ENCODE measurements around the gene SRRD. TPM values are rescaled to one million over a fixed set of nuclear protein-coding genes. Genes with fewer than 3 reads are reported as not detected.

The SRRD gene
- total RNA-seq, 2 experiments from 2014 or later: 23.1 to 33.0 TPM

- Histone ChIP-seq H2AFZ (ENCODE audit: low read length) (no peak overlapping the region), H3K9me2 (ENCODE audit: insufficient read depth, low read length) (no peaks in the 10 kb centered on the region), H3K4me1 (ENCODE audit: insufficient read depth, low read length, poor library complexity, severe bottlenecking) (peaks cover 38% of the 10 kb centered on the region), H3K4me2 (ENCODE audit: low read length) (no peak overlapping the region), H3K4me3 (ENCODE audit: low read depth, low read length, poor library complexity, severe bottlenecking) (no peak overlapping the region), H3K9me3 (ENCODE audit: low read length) (no peaks in the 10 kb centered on the region), H3K79me2 (ENCODE audit: insufficient read depth, low read depth, low read length) (no peaks in the 10 kb centered on the region), H3K36me3 (ENCODE audit: insufficient read depth, low read length) (0 out of 2 replicates have a peak, but pooled peaks cover 6% of the 10 kb centered on the region), H4K20me1 (ENCODE audit: insufficient read depth, low read length) (no peaks in the 10 kb centered on the region), H3K27ac (ENCODE audit: low read depth, low read length, poor library complexity, severe bottlenecking) (no peak overlapping the region)
- POLR2A ChIA-PET: interaction anchor here (0.6 kb wide), 2 partner anchors 51 to 1039 kb away, joined by 3 read pairs; no protein-coding TSS in a partner anchor
- TF ChIP-seq CTCF (conservative IDR thresholded peaks at IDR 0.05; ENCODE audit: low read length) (no peak), EZH2phosphoT487 (IDR thresholded peaks at IDR 0.05; ENCODE audit: borderline replicate concordance, low read depth, low read length) (no peak)
- no peak for DNase-seq (ENCODE audit: low spot score)
- BruUV-seq (replicated peaks): no TSS peak
- CTCF ChIA-PET (ENCODE audit: unreplicated experiment): interaction anchor here (0.6 kb wide), 1 partner anchor 23 kb away, joined by 3 read pairs; no protein-coding TSS in a partner anchor
- intact Hi-C loops (cut with micrococcal nuclease; ENCODE audit: unreplicated experiment): no loop called here
Measured at GRCh38 chr22:26540119-26540518, 56.4 kb downstream of the SRRD start.

- DNase-seq (ENCODE audit: low spot score): no peak
- no TSS peak for BruUV-seq (replicated peaks)
- peaks cover 27% of the 10 kb centered on the region for H3K4me1 ChIP-seq (ENCODE audit: insufficient read depth, low read length, poor library complexity, severe bottlenecking)
- H3K4me3 ChIP-seq (ENCODE audit: low read depth, low read length, poor library complexity, severe bottlenecking): no peak overlapping the region
- no peak overlapping the region for H3K27ac ChIP-seq (ENCODE audit: low read depth, low read length, poor library complexity, severe bottlenecking)
- H3K36me3 ChIP-seq (ENCODE audit: insufficient read depth, low read length): 0 out of 2 replicates have a peak, but pooled peaks cover 6% of the 10 kb centered on the region
- no peaks in the 10 kb centered on the region for H3K79me2 ChIP-seq (ENCODE audit: insufficient read depth, low read depth, low read length)
- no peak for TF ChIP-seq EZH2phosphoT487 (IDR thresholded peaks at IDR 0.05; ENCODE audit: borderline replicate concordance, low read depth, low read length)
- TF ChIP-seq CTCF (conservative IDR thresholded peaks at IDR 0.05; ENCODE audit: low read length): no peak
- ChIA-PET CTCF (ENCODE audit: unreplicated experiment) (no interaction called here), POLR2A (no interaction called here)
- no peaks in the 10 kb centered on the region for H4K20me1 ChIP-seq (ENCODE audit: insufficient read depth, low read length)
- no peaks in the 10 kb centered on the region for H3K9me2 ChIP-seq (ENCODE audit: insufficient read depth, low read length)
- H2AFZ ChIP-seq (ENCODE audit: low read length): no peak overlapping the region
- no peaks in the 10 kb centered on the region for H3K9me3 ChIP-seq (ENCODE audit: low read length)
- intact Hi-C loops (cut with micrococcal nuclease; ENCODE audit: unreplicated experiment): no loop called here
- no peak overlapping the region for H3K4me2 ChIP-seq (ENCODE audit: low read length)
Measured at GRCh38 chr22:26541167-26541819, 57.6 kb downstream of the SRRD start.

GRCh38 chr22:26542831-26543230, 59.2 kb downstream of the SRRD start:
- Histone ChIP-seq H3K9me3 (ENCODE audit: low read length) (no peaks in the 10 kb centered on the region), H3K4me3 (ENCODE audit: low read depth, low read length, poor library complexity, severe bottlenecking) (no peak overlapping the region), H3K27ac (ENCODE audit: low read depth, low read length, poor library complexity, severe bottlenecking) (peak overlapping the region; percentile 38), H2AFZ (ENCODE audit: low read length) (no peak overlapping the region), H3K4me2 (ENCODE audit: low read length) (peak overlapping the region; percentile 35; the same call in 1 of the 2 replicates), H3K9me2 (ENCODE audit: insufficient read depth, low read length) (no peaks in the 10 kb centered on the region), H4K20me1 (ENCODE audit: insufficient read depth, low read length) (no peaks in the 10 kb centered on the region), H3K4me1 (ENCODE audit: insufficient read depth, low read length, poor library complexity, severe bottlenecking) (peaks cover 25% of the 10 kb centered on the region), H3K36me3 (ENCODE audit: insufficient read depth, low read length) (no peaks in the 10 kb centered on the region), H3K79me2 (ENCODE audit: insufficient read depth, low read depth, low read length) (no peaks in the 10 kb centered on the region)
- no peak for TF ChIP-seq EZH2phosphoT487 (IDR thresholded peaks at IDR 0.05; ENCODE audit: borderline replicate concordance, low read depth, low read length)
- TF ChIP-seq CTCF (conservative IDR thresholded peaks at IDR 0.05; ENCODE audit: low read length): no peak
- DNase-seq (ENCODE audit: low spot score): peak; percentile 69
- POLR2A ChIA-PET: no interaction called here
- CTCF ChIA-PET (ENCODE audit: unreplicated experiment): no interaction called here
- intact Hi-C loops (cut with micrococcal nuclease; ENCODE audit: unreplicated experiment): no loop called here
- BruUV-seq (replicated peaks): no TSS peak

Data from OCI-LY7 (cell line).